GM12878 (cell line): ENCODE data around the gene PRR9. TPM values are rescaled to one million over a fixed set of nuclear protein-coding genes. Genes with fewer than 3 reads are reported as not detected.

ENCODE experiments used
- ATAC-seq: fragments of 200-7000 bp; cut with Tn5 transposase; 3 replicates; pipeline ENCODE4 v1.9.1; 2020; ENCODE audit warnings: mild to moderate bottlenecking, moderate library complexity
- BruUV-seq: library from RNA; stranded (reverse); fragments of 400-500 nt; replicated peaks from 2 replicates; lab custom pipeline; 2021; lab: Mats Ljungman, UMichigan
- CTCF ChIA-PET: fragments of 300-600 bp; sonication (Branson Sonifier 250); formaldehyde crosslinking; extraction: SDS; loops from one replicate; lab custom pipeline; 2021; ENCODE audit warnings: inconsistent platforms; lab: Yijun Ruan, JAX
- POLR2A ChIA-PET: fragments of 350-600 bp; formaldehyde crosslinking; extraction: SDS; loops from one replicate; lab custom pipeline; 2021; ENCODE audit warnings: inconsistent platforms; lab: Charles Lee
- RAD21 ChIA-PET: fragments of 300-600 bp; sonication (Branson Sonifier 250); formaldehyde crosslinking; loops from one replicate; lab custom pipeline; 2023; ENCODE audit warnings: antibody characterized with exemption; ENCODE audit not compliant: unreplicated experiment; lab: Charles Lee
- SMC1A ChIA-PET: fragments of 300-600 bp; sonication (Branson Sonifier 250); formaldehyde crosslinking; loops from one replicate; lab custom pipeline; 2023; ENCODE audit not compliant: unreplicated experiment, uncharacterized antibody; lab: Charles Lee
- DNase-seq: peaks from one replicate; pipeline ENCODE4 v3.0.0-alpha.2; 2011; ENCODE audit warnings: low read depth, low spot score
- FAIRE-seq: peaks from 3 replicates; lab custom pipeline; 2011; peaks lifted over from hg19 to GRCh38; lab: Jason Lieb, UNC
- H2AFZ ChIP-seq: 2 replicates; pipeline ENCODE4 v1.6.0; 2011; ENCODE audit warnings: low read depth, low read length, control low read depth; ENCODE audit not compliant: control insufficient read depth
- H3K27ac ChIP-seq: 2 replicates; pipeline ENCODE4 v1.5.1; 2011; ENCODE audit warnings: control low read depth; ENCODE audit not compliant: control insufficient read depth, insufficient read depth
- H3K27me3 ChIP-seq, 2 experiments: replicated peaks in 1 of 2; 2 replicates each; pipeline versions ENCODE4 v1.6.0 to v1.6.1; 2011; ENCODE audit warnings: low read length in 1 of 2; ENCODE audit not compliant: control insufficient read depth in 2 of 2, insufficient read depth in 2 of 2
- H3K36me3 ChIP-seq, 2 experiments: 2 replicates each; pipeline ENCODE4 v1.5.1; 2011; ENCODE audit warnings: low read length in 1 of 2; ENCODE audit not compliant: control insufficient read depth in 2 of 2, insufficient read depth in 2 of 2
- H3K4me1 ChIP-seq: 2 replicates; pipeline ENCODE4 v1.6.1; 2011; ENCODE audit warnings: mild to moderate bottlenecking, low read length, moderate library complexity, mixed read lengths; ENCODE audit not compliant: control insufficient read depth, insufficient read depth
- H3K4me2 ChIP-seq: 2 replicates; pipeline ENCODE4 v1.6.0; 2011; ENCODE audit warnings: control low read depth; ENCODE audit not compliant: control insufficient read depth, insufficient read depth
- H3K4me3 ChIP-seq: fragments of 200-600 bp; sonication (generic); 2 replicates; pipeline ENCODE4 v1.5.1; 2016
- H3K79me2 ChIP-seq: 2 replicates; pipeline ENCODE4 v1.6.0; 2011; ENCODE audit warnings: low read length; ENCODE audit not compliant: control insufficient read depth, insufficient read depth
- H3K9ac ChIP-seq: 2 replicates; pipeline ENCODE4 v1.8.0; 2011; ENCODE audit warnings: low read length, control low read depth, mixed read lengths; ENCODE audit not compliant: control insufficient read depth, insufficient read depth
- H3K9me3 ChIP-seq: replicated peaks from 3 replicates; pipeline ENCODE4 v1.5.1; 2011; ENCODE audit warnings: mild to moderate bottlenecking, low read length; ENCODE audit not compliant: control insufficient read depth, insufficient read depth
- H4K20me1 ChIP-seq: 2 replicates; pipeline ENCODE4 v1.6.0; 2011; ENCODE audit not compliant: control insufficient read depth, insufficient read depth
- ELK1 ChIP-seq: IDR thresholded peaks from 2 replicates; pipeline ENCODE4 v1.6.1; 2012; ENCODE audit warnings: low read depth, low read length, improper control_type of control experiment
- EZH2 ChIP-seq: IDR thresholded peaks from 2 replicates; pipeline ENCODE4 v1.6.1; 2012; ENCODE audit warnings: low read depth, mild to moderate bottlenecking, control low read depth, inconsistent platforms, low read length, borderline replicate concordance; ENCODE audit not compliant: control insufficient read depth
- IKZF1 ChIP-seq: fragments of 450-650 bp; conservative IDR thresholded peaks from 2 replicates; pipeline ENCODE4 v1.6.1; 2017; ENCODE audit warnings: antibody characterized with exemption, mild to moderate bottlenecking
- LARP7 ChIP-seq: fragments of 450-650 bp; IDR thresholded peaks from 2 replicates; pipeline ENCODE4 v1.6.1; 2017; ENCODE audit warnings: mild to moderate bottlenecking
- MXI1 ChIP-seq: fragments of 150-350 bp; IDR thresholded peaks from 2 replicates; pipeline ENCODE4 v1.6.1; 2011; ENCODE audit warnings: low read depth, mild to moderate bottlenecking, inconsistent platforms, low read length, improper control_type of control experiment
- NBN ChIP-seq: fragments of 450-650 bp; IDR thresholded peaks from 2 replicates; pipeline ENCODE4 v1.6.1; 2016
- RAD51 ChIP-seq: fragments of 450-650 bp; IDR thresholded peaks from 2 replicates; pipeline ENCODE4 v1.6.1; 2016; ENCODE audit warnings: moderate library complexity, mild to moderate bottlenecking, inconsistent platforms
- SUZ12 ChIP-seq: fragments of 200-600 bp; sonication (generic); IDR thresholded peaks from one replicate; pipeline ENCODE4 v1.6.1; 2018; ENCODE audit warnings: antibody characterized with exemption, mild to moderate bottlenecking; ENCODE audit not compliant: unreplicated experiment
- USF1 ChIP-seq: IDR thresholded peaks from 2 replicates; pipeline ENCODE4 v1.6.1; 2011; ENCODE audit warnings: borderline replicate concordance, low read depth, mild to moderate bottlenecking, moderate library complexity, mixed read lengths, low read length; ENCODE audit not compliant: insufficient read depth; ENCODE audit errors: extremely low read length
- YBX1 ChIP-seq: fragments of 450-650 bp; IDR thresholded peaks from 2 replicates; pipeline ENCODE4 v1.6.1; 2016; ENCODE audit warnings: antibody characterized with exemption
- ZNF24 ChIP-seq: fragments of 450-650 bp; IDR thresholded peaks from 2 replicates; pipeline ENCODE4 v1.6.1; 2017; ENCODE audit warnings: antibody characterized with exemption, mild to moderate bottlenecking
- WGBS: methylation state at CpG from one replicate; pipeline ENCODE4 v1.1.6; 2016; ENCODE audit warnings: low lambda C conversion rate; ENCODE audit not compliant: insufficient replicate concordance, insufficient coverage; ENCODE audit errors: missing lambda C conversion rate; 5-methylcytosine and 5-hydroxymethylcytosine counted together
- in situ Hi-C: fragments of 300-500 bp; cut with MboI; formaldehyde crosslinking; loops from 9 replicates; pipeline ENCODE4 v1.14.3; 2018; ENCODE audit warnings: mixed read lengths
- intact Hi-C: fragments of 100-400 bp; cut with micrococcal nuclease; formaldehyde crosslinking; loops from one replicate; pipeline ENCODE4 v1.14.2; 2022; ENCODE audit not compliant: unreplicated experiment
- polyA plus RNA-seq, 11 experiments: library from polyadenylated mRNA; depleted of rRNA in 4 of 11; unstranded in 6 of 11; stranded (reverse) in 5 of 11; fragments of >200 nt; fragmentation: Nextera tagmentation in 4 of 11; fragmentation: Illumina TruSeq in 1 of 11; extraction: Ambion mirVana in 4 of 11; extraction: Trizol in 1 of 11; gene quantifications; 1 replicate in 1 of 11; 2 replicates in 10 of 11; pipeline versions ENCODE4 v1.2.1 to v1.2.3, GENCODE V29; 2011 to 2016; ENCODE audit warnings: inconsistent platforms in 2 of 11, missing spikeins in 2 of 11, low read depth in 1 of 11
- total RNA-seq, 4 experiments: library from RNA; depleted of rRNA in 3 of 4; stranded (reverse); fragments of >200 nt in 3 of 4; fragmentation: Illumina TruSeq in 1 of 4; extraction: Trizol in 1 of 4; gene quantifications; 2 replicates each; pipeline versions ENCODE4 v1.2.1 to v1.2.3, GENCODE V29; 2013 to 2021
- TF ChIP-seq, protein P1 (sequence below): fragments of 450-650 bp; IDR thresholded peaks from 2 replicates; pipeline ENCODE4 v1.6.1; 2017; ENCODE audit warnings: borderline replicate concordance
- TF ChIP-seq, protein P2 (sequence below): fragments of 450-650 bp; IDR thresholded peaks from 2 replicates; pipeline ENCODE4 v1.6.1; 2017; ENCODE audit warnings: mild to moderate bottlenecking, moderate library complexity
- TF ChIP-seq, protein P3 (sequence below), 3 experiments: IDR thresholded peaks in 2 of 3; conservative IDR thresholded peaks in 1 of 3; 2 replicates each; pipeline ENCODE4 v1.5.1; 2011; ENCODE audit warnings: low read depth in 3 of 3, low read length in 3 of 3, mild to moderate bottlenecking in 3 of 3, control low read depth in 2 of 3, moderate library complexity in 2 of 3, inconsistent platforms in 1 of 3, mixed read lengths in 1 of 3; ENCODE audit not compliant: control insufficient read depth in 2 of 3, insufficient read depth in 1 of 3; ENCODE audit errors: extremely low read depth in 1 of 3

The PRR9 gene
- total and polyA plus RNA-seq, 10 of the 15 experiments (the other 5 are each of a cell fraction or from before 2014, with no cell fraction given) = not detected

DNA sequence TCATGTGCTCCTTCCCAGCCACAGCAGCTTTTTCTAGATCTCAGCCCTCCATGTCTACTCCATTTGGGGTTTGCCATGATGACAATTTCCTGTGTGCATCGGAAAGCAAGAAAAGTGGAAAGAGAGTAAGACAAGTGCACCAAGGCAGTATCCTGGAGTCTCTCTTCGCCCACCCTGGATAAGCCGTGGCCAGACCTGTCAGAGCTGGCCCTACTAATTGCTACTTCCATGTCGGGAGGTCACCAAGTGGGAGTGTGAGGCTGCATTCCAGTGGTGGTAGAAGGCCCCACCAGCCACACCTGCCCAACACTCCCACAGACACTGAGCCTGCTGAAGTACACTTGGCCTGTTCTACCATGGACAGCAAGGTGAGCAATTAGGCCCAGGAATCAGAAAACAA, 28.1 kb downstream of the PRR9 start:
- SMC1A ChIA-PET = interaction anchor here (1.1 to 1.6 kb wide), 2 partner anchors 36 to 43 kb away, joined by 3 to 4 read pairs; no protein-coding TSS in a partner anchor
- intact Hi-C loops = no loop called here
- TF ChIP-seq RAD51 (no peak), USF1 (no peak), IKZF1 (no peak), MXI1 (no peak), EZH2 (no peak), ELK1 (no peak), YBX1 (no peak), LARP7 (no peak), NBN (no peak), ZNF24 (no peak), SUZ12 (no peak)
- TF ChIP-seq, protein P1, sequence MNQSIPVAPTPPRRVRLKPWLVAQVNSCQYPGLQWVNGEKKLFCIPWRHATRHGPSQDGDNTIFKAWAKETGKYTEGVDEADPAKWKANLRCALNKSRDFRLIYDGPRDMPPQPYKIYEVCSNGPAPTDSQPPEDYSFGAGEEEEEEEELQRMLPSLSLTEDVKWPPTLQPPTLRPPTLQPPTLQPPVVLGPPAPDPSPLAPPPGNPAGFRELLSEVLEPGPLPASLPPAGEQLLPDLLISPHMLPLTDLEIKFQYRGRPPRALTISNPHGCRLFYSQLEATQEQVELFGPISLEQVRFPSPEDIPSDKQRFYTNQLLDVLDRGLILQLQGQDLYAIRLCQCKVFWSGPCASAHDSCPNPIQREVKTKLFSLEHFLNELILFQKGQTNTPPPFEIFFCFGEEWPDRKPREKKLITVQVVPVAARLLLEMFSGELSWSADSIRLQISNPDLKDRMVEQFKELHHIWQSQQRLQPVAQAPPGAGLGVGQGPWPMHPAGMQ = no peak
- TF ChIP-seq, protein P2, sequence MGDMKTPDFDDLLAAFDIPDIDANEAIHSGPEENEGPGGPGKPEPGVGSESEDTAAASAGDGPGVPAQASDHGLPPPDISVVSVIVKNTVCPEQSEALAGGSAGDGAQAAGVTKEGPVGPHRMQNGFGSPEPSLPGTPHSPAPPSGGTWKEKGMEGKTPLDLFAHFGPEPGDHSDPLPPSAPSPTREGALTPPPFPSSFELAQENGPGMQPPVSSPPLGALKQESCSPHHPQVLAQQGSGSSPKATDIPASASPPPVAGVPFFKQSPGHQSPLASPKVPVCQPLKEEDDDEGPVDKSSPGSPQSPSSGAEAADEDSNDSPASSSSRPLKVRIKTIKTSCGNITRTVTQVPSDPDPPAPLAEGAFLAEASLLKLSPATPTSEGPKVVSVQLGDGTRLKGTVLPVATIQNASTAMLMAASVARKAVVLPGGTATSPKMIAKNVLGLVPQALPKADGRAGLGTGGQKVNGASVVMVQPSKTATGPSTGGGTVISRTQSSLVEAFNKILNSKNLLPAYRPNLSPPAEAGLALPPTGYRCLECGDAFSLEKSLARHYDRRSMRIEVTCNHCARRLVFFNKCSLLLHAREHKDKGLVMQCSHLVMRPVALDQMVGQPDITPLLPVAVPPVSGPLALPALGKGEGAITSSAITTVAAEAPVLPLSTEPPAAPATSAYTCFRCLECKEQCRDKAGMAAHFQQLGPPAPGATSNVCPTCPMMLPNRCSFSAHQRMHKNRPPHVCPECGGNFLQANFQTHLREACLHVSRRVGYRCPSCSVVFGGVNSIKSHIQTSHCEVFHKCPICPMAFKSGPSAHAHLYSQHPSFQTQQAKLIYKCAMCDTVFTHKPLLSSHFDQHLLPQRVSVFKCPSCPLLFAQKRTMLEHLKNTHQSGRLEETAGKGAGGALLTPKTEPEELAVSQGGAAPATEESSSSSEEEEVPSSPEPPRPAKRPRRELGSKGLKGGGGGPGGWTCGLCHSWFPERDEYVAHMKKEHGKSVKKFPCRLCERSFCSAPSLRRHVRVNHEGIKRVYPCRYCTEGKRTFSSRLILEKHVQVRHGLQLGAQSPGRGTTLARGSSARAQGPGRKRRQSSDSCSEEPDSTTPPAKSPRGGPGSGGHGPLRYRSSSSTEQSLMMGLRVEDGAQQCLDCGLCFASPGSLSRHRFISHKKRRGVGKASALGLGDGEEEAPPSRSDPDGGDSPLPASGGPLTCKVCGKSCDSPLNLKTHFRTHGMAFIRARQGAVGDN = no peak
- TF ChIP-seq, protein P3, sequence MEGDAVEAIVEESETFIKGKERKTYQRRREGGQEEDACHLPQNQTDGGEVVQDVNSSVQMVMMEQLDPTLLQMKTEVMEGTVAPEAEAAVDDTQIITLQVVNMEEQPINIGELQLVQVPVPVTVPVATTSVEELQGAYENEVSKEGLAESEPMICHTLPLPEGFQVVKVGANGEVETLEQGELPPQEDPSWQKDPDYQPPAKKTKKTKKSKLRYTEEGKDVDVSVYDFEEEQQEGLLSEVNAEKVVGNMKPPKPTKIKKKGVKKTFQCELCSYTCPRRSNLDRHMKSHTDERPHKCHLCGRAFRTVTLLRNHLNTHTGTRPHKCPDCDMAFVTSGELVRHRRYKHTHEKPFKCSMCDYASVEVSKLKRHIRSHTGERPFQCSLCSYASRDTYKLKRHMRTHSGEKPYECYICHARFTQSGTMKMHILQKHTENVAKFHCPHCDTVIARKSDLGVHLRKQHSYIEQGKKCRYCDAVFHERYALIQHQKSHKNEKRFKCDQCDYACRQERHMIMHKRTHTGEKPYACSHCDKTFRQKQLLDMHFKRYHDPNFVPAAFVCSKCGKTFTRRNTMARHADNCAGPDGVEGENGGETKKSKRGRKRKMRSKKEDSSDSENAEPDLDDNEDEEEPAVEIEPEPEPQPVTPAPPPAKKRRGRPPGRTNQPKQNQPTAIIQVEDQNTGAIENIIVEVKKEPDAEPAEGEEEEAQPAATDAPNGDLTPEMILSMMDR (IDR thresholded peaks at IDR 0.05 in 2 of 3, conservative IDR thresholded peaks at IDR 0.05 in 1 of 3; ENCODE audit: control insufficient read depth in 2 of 3, extremely low read depth in 1 of 3, insufficient read depth in 1 of 3, low read depth in 3 of 3, low read length in 3 of 3) = no peak

More for the DNA sequence above, 28.1 kb downstream of the PRR9 start:
- in situ Hi-C loops = no loop called here
- ChIA-PET RAD21 (no interaction called here), POLR2A (interaction anchor here (1.5 kb wide), 1 partner anchor 12 kb away, joined by 3 read pairs; no protein-coding TSS in a partner anchor), CTCF (no interaction called here)
- Histone ChIP-seq H3K36me3 (no peaks in the 10 kb centered on the region), H3K79me2 (no peaks in the 10 kb centered on the region), H2AFZ (no peak overlapping the region), H3K4me3 (no peak overlapping the region), H3K4me1 (no peaks in the 10 kb centered on the region), H3K27me3 (no peaks in the 10 kb centered on the region; a peak in 1 of 4 replicates), H3K9me3 (no peaks in the 10 kb centered on the region; the same call in 2 of the 3 replicates), H3K4me2 (no peak overlapping the region), H3K27ac (no peak overlapping the region), H4K20me1 (no peaks in the 10 kb centered on the region), H3K9ac (no peak overlapping the region)
- WGBS = 64% methylated on average over 4 of the region's 4 CpGs
- DNase-seq (no peak), ATAC-seq (no peak), FAIRE-seq (no peak)
- BruUV-seq = no TSS peak
